Measurements from ENCODE around the gene KLK1. TPM values are rescaled to one million over a fixed set of nuclear protein-coding genes. Genes with fewer than 3 reads are reported as not detected.
A peak's percentile ranks its signal among the peaks of the same experiment; 100 is the strongest.

Gene KLK1
- total and polyA plus RNA-seq, 2 of the 13 experiments (the other 11 are each of a cell fraction or from before 2014, with no cell fraction given): not detected

DNA sequence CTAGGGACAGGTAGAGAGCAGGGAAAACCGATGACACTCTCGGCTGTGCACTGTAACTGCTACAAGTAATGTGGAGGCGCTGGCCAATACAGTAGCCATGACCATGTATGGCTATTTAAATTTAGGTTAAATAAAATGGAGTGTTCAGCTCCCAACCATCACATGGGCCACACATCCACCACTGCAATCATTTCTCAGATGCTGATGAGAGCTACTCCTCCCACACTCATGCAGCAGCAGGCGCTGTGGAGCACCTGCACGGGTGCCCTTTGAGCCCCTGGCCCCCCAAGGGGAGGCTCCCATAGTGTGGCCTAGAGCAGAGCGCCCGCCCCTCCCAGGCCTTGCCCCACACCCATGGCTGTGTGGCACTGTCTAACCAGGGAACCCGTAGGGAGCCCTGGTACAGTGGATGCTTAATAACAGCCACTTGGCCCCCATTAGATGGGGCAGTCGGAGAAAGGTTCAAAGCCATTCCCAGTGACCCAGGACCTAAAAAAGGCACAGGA is 27.4 kb downstream of the KLK1 start (continued):
- TF ChIP-seq NFE2L1 (CRISPR knock-in tag; IDR thresholded peaks at IDR 0.05; ENCODE audit: borderline replicate concordance) (no peak), KLF11 (CRISPR knock-in tag; IDR thresholded peaks at IDR 0.05) (no peak), MEIS2 (CRISPR knock-in tag; IDR thresholded peaks at IDR 0.05) (no peak), NKX3-1 (CRISPR knock-in tag; IDR thresholded peaks at IDR 0.05) (no peak), POLR2G (IDR thresholded peaks at IDR 0.05; ENCODE audit: low read depth, low read length) (peak; percentile 3; the same call in 1 of the 2 replicates), HOXA7 (CRISPR knock-in tag; IDR thresholded peaks at IDR 0.05) (no peak), ZNF232 (CRISPR knock-in tag; IDR thresholded peaks at IDR 0.05; ENCODE audit: borderline replicate concordance) (no peak), AGO2 (optimal IDR thresholded peaks at IDR 0.05; ENCODE audit: low read depth, low read length) (peak; percentile 41), PHF5A (CRISPR knock-in tag; IDR thresholded peaks at IDR 0.05; ENCODE audit: low read depth, unreplicated experiment) (peak; percentile 18), ZNF577 (CRISPR knock-in tag; IDR thresholded peaks at IDR 0.05; ENCODE audit: borderline replicate concordance, low read depth) (no peak), MZF1 (CRISPR knock-in tag; IDR thresholded peaks at IDR 0.05; ENCODE audit: borderline replicate concordance) (no peak), SNAI1 (CRISPR knock-in tag; IDR thresholded peaks at IDR 0.05; ENCODE audit: borderline replicate concordance) (0 out of 2 replicates have a peak, but pooled peaks have one; percentile 42), SAP130 (CRISPR knock-in tag; IDR thresholded peaks at IDR 0.05; ENCODE audit: low read depth) (no peak), ZNF549 (CRISPR knock-in tag; IDR thresholded peaks at IDR 0.05) (no peak), POLR2A (IDR thresholded peaks at IDR 0.05; ENCODE audit: insufficient read depth in 1 of 2, low read depth in 2 of 2, low read length in 2 of 2) (peak; percentile 17 to 56; a peak in 2 of 4 replicates), ZNF777 (CRISPR knock-in tag; IDR thresholded peaks at IDR 0.05) (no peak)
- TF ChIP-seq, protein P1, sequence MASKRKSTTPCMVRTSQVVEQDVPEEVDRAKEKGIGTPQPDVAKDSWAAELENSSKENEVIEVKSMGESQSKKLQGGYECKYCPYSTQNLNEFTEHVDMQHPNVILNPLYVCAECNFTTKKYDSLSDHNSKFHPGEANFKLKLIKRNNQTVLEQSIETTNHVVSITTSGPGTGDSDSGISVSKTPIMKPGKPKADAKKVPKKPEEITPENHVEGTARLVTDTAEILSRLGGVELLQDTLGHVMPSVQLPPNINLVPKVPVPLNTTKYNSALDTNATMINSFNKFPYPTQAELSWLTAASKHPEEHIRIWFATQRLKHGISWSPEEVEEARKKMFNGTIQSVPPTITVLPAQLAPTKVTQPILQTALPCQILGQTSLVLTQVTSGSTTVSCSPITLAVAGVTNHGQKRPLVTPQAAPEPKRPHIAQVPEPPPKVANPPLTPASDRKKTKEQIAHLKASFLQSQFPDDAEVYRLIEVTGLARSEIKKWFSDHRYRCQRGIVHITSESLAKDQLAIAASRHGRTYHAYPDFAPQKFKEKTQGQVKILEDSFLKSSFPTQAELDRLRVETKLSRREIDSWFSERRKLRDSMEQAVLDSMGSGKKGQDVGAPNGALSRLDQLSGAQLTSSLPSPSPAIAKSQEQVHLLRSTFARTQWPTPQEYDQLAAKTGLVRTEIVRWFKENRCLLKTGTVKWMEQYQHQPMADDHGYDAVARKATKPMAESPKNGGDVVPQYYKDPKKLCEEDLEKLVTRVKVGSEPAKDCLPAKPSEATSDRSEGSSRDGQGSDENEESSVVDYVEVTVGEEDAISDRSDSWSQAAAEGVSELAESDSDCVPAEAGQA (IDR thresholded peaks at IDR 0.05; ENCODE audit: low read depth): no peak
- TF ChIP-seq, protein P1 (CRISPR knock-in tag; IDR thresholded peaks at IDR 0.05; ENCODE audit: borderline replicate concordance): no peak
- TF ChIP-seq, protein P2, sequence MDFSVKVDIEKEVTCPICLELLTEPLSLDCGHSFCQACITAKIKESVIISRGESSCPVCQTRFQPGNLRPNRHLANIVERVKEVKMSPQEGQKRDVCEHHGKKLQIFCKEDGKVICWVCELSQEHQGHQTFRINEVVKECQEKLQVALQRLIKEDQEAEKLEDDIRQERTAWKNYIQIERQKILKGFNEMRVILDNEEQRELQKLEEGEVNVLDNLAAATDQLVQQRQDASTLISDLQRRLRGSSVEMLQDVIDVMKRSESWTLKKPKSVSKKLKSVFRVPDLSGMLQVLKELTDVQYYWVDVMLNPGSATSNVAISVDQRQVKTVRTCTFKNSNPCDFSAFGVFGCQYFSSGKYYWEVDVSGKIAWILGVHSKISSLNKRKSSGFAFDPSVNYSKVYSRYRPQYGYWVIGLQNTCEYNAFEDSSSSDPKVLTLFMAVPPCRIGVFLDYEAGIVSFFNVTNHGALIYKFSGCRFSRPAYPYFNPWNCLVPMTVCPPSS (IDR thresholded peaks at IDR 0.05): no peak
- TF ChIP-seq, protein P3, sequence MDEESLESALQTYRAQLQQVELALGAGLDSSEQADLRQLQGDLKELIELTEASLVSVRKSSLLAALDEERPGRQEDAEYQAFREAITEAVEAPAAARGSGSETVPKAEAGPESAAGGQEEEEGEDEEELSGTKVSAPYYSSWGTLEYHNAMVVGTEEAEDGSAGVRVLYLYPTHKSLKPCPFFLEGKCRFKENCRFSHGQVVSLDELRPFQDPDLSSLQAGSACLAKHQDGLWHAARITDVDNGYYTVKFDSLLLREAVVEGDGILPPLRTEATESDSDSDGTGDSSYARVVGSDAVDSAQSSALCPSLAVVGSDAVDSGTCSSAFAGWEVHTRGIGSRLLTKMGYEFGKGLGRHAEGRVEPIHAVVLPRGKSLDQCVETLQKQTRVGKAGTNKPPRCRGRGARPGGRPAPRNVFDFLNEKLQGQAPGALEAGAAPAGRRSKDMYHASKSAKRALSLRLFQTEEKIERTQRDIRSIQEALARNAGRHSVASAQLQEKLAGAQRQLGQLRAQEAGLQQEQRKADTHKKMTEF (CRISPR knock-in tag; IDR thresholded peaks at IDR 0.05): no peak
- TF ChIP-seq, protein P4, sequence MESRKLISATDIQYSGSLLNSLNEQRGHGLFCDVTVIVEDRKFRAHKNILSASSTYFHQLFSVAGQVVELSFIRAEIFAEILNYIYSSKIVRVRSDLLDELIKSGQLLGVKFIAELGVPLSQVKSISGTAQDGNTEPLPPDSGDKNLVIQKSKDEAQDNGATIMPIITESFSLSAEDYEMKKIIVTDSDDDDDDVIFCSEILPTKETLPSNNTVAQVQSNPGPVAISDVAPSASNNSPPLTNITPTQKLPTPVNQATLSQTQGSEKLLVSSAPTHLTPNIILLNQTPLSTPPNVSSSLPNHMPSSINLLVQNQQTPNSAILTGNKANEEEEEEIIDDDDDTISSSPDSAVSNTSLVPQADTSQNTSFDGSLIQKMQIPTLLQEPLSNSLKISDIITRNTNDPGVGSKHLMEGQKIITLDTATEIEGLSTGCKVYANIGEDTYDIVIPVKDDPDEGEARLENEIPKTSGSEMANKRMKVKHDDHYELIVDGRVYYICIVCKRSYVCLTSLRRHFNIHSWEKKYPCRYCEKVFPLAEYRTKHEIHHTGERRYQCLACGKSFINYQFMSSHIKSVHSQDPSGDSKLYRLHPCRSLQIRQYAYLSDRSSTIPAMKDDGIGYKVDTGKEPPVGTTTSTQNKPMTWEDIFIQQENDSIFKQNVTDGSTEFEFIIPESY (CRISPR knock-in tag; IDR thresholded peaks at IDR 0.05): no peak

Data from HepG2 (cell line).